K562 (cell line): ENCODE data around the gene SHISA4. TPM values are rescaled to one million over a fixed set of nuclear protein-coding genes. Genes with fewer than 3 reads are reported as not detected.

Source experiments
- ATAC-seq: fragments of 200-7000 bp; cut with Tn5 transposase; 3 replicates; pipeline ENCODE4 v1.9.1; 2020; ENCODE audit warnings: moderate library complexity
- BruUV-seq: library from RNA; stranded (reverse); fragments of 400-500 nt; replicated peaks from 2 replicates; lab custom pipeline; 2021; lab: Mats Ljungman, UMichigan
- CTCF ChIA-PET: fragments of 300-600 bp; formaldehyde crosslinking; extraction: SDS; loops from one replicate; lab custom pipeline; 2021; ENCODE audit warnings: low intra/inter-chr PET ratio; lab: Yijun Ruan, JAX
- POLR2A ChIA-PET: fragments of 300-600, 350-650 bp; sonication (Branson Sonifier 250); formaldehyde crosslinking; extraction: SDS; loops from one replicate; lab custom pipeline; 2021; ENCODE audit warnings: antibody characterized with exemption, inconsistent platforms; lab: Yijun Ruan, JAX
- DNase-seq, 4 experiments: peaks; one replicate each; pipeline versions ENCODE4 v3.0.0 to v3.0.0-alpha.2; 2011 to 2018; ENCODE audit warnings: low spot score in 3 of 4, mixed read lengths in 3 of 4; ENCODE audit errors: extremely low read depth in 1 of 4
- FAIRE-seq: peaks from 2 replicates; lab custom pipeline; 2011; peaks lifted over from hg19 to GRCh38; lab: Jason Lieb, UNC
- H2AFZ ChIP-seq: 2 replicates; pipeline ENCODE4 v1.6.0; 2011; ENCODE audit warnings: low read depth, low read length, control low read depth, inconsistent platforms
- H3K27ac ChIP-seq: fragments of 200-600 bp; 3 replicates; pipeline ENCODE4 v1.8.0; 2011; ENCODE audit warnings: low read depth, mild to moderate bottlenecking, control low read depth, inconsistent platforms, low read length, moderate library complexity, mixed read lengths; ENCODE audit errors: extremely low read depth
- H3K27me3 ChIP-seq, 2 experiments: fragments of 300-600 bp in 1 of 2; 2 replicates in 1 of 2; 3 replicates in 1 of 2; pipeline versions ENCODE4 v1.6.0 to v1.8.0; 2011; ENCODE audit warnings: inconsistent platforms in 2 of 2, low read length in 2 of 2, mild to moderate bottlenecking in 1 of 2, mixed read lengths in 1 of 2, moderate library complexity in 1 of 2; ENCODE audit not compliant: control insufficient read depth in 2 of 2, insufficient read depth in 2 of 2
- H3K36me3 ChIP-seq: fragments of 300-600 bp; 3 replicates; pipeline ENCODE4 v1.8.0; 2011; ENCODE audit warnings: mild to moderate bottlenecking, low read length, inconsistent platforms; ENCODE audit not compliant: control insufficient read depth, insufficient read depth
- H3K4me1 ChIP-seq, 2 experiments: fragments of 200-600 bp in 1 of 2; replicated peaks in 1 of 2; 2 replicates in 1 of 2; 3 replicates in 1 of 2; pipeline versions ENCODE4 v1.5.1 to v1.8.0; 2011; ENCODE audit warnings: inconsistent platforms in 2 of 2, low read length in 2 of 2, mild to moderate bottlenecking in 1 of 2, mixed read lengths in 1 of 2, moderate library complexity in 1 of 2; ENCODE audit not compliant: control insufficient read depth in 2 of 2, insufficient read depth in 2 of 2
- H3K4me2 ChIP-seq: 2 replicates; pipeline ENCODE4 v1.6.1; 2011; ENCODE audit warnings: low read length, control low read depth, inconsistent platforms, mixed read lengths; ENCODE audit not compliant: insufficient read depth
- H3K4me3 ChIP-seq: fragments of 200-600 bp; sonication (generic), shearing (Covaris generic); 2 replicates; pipeline ENCODE4 v1.5.1; 2016; ENCODE audit warnings: control low read depth, inconsistent platforms
- H3K79me2 ChIP-seq: fragments of 200-600 bp; 3 replicates; pipeline ENCODE4 v1.8.0; 2011; ENCODE audit warnings: low read length, inconsistent platforms; ENCODE audit not compliant: control insufficient read depth, insufficient read depth
- H3K9ac ChIP-seq, 2 experiments: 2 replicates each; pipeline versions ENCODE4 v1.6.0 to v1.6.1; 2011; ENCODE audit warnings: low read depth in 2 of 2, low read length in 2 of 2, control low read depth in 1 of 2, inconsistent platforms in 1 of 2, mild to moderate bottlenecking in 1 of 2, mixed read lengths in 1 of 2; ENCODE audit not compliant: insufficient read depth in 1 of 2
- H3K9me1 ChIP-seq: one replicate; pipeline ENCODE4 v1.6.0; 2011; ENCODE audit warnings: inconsistent platforms, mild to moderate bottlenecking, low read length, moderate library complexity; ENCODE audit not compliant: control insufficient read depth, insufficient read depth
- H3K9me3 ChIP-seq: replicated peaks from 2 replicates; pipeline ENCODE4 v1.5.1; 2011; ENCODE audit warnings: low read depth, low read length, inconsistent platforms; ENCODE audit not compliant: control insufficient read depth, insufficient read depth
- H4K20me1 ChIP-seq: replicated peaks from 2 replicates; pipeline ENCODE4 v1.6.1; 2011; ENCODE audit warnings: low read length, inconsistent platforms, mixed read lengths; ENCODE audit not compliant: control insufficient read depth, insufficient read depth
- ADNP ChIP-seq: fragments of 200-800 bp; sonication (Bioruptor generic); IDR thresholded peaks from 2 replicates; pipeline ENCODE4 v1.6.1; 2016; ENCODE audit warnings: missing genetic modification characterization, missing compliant biosample characterization
- BACH1 ChIP-seq: fragments of 200-800 bp; sonication (Bioruptor generic); IDR thresholded peaks from 2 replicates; pipeline ENCODE4 v1.6.1; 2016; ENCODE audit warnings: missing genetic modification characterization, missing compliant biosample characterization
- CBX8 ChIP-seq: fragments of 200-600 bp; sonication (generic); IDR thresholded peaks from 2 replicates; pipeline ENCODE4 v1.6.1; 2012; ENCODE audit warnings: borderline replicate concordance, mixed run types, low read depth, mild to moderate bottlenecking, moderate library complexity, mixed read lengths, low read length, control low read depth, inconsistent platforms; ENCODE audit not compliant: poor library complexity, severe bottlenecking; ENCODE audit errors: extremely low read depth
- FOSL1 ChIP-seq: fragments of 200-800 bp; sonication (Bioruptor generic); conservative IDR thresholded peaks from 2 replicates; pipeline ENCODE4 v1.6.1; 2016; ENCODE audit warnings: missing genetic modification characterization, missing compliant biosample characterization
- FOXO4 ChIP-seq: fragments of 450-650 bp; formaldehyde crosslinking; IDR thresholded peaks from 2 replicates; pipeline ENCODE4 v1.4.0; 2020; ENCODE audit warnings: mild to moderate bottlenecking, moderate library complexity
- KDM1A ChIP-seq, 2 experiments: fragments of 450-650 bp; IDR thresholded peaks; 2 replicates each; pipeline ENCODE4 v1.6.1; 2016; ENCODE audit warnings: mild to moderate bottlenecking in 2 of 2
- MAX ChIP-seq: sonication (generic); formaldehyde crosslinking; IDR thresholded peaks from 2 replicates; pipeline ENCODE4 v1.9.0; 2022; ENCODE audit warnings: mild to moderate bottlenecking, missing genetic modification reagents
- PCBP1 ChIP-seq: fragments of 200-400 bp; formaldehyde crosslinking; IDR thresholded peaks from 2 replicates; pipeline ENCODE4 v1.6.1; 2018; ENCODE audit warnings: mild to moderate bottlenecking, low read depth, low read length; ENCODE audit not compliant: poor library complexity, severe bottlenecking
- POLR2G ChIP-seq: fragments of 200-400 bp; formaldehyde crosslinking; IDR thresholded peaks from 2 replicates; pipeline ENCODE4 v1.6.1; 2017; ENCODE audit warnings: low read depth, mild to moderate bottlenecking, antibody characterized with exemption, low read length, moderate library complexity
- PRMT5 ChIP-seq: sonication (generic); formaldehyde crosslinking; IDR thresholded peaks from 2 replicates; pipeline ENCODE4 v1.5.0; 2020; ENCODE audit warnings: missing genetic modification reagents
- RBM25 ChIP-seq: fragments of 200-400 bp; formaldehyde crosslinking; IDR thresholded peaks from 2 replicates; pipeline ENCODE4 v1.6.1; 2018; ENCODE audit warnings: low read length, low read depth, moderate library complexity; ENCODE audit not compliant: severe bottlenecking
- RCOR1 ChIP-seq, 2 experiments: IDR thresholded peaks; 2 replicates each; pipeline ENCODE4 v1.6.1; 2012; ENCODE audit warnings: low read depth in 2 of 2, low read length in 2 of 2, borderline replicate concordance in 1 of 2, improper control_type of control experiment in 1 of 2
- SMAD4 ChIP-seq: fragments of 250-450 bp; sonication (Bioruptor Pico); conservative IDR thresholded peaks from 2 replicates; pipeline ENCODE4 v1.8.0; 2021; ENCODE audit warnings: inconsistent platforms, mild to moderate bottlenecking, moderate library complexity
- TBL1XR1 ChIP-seq, 2 experiments: IDR thresholded peaks; 2 replicates each; pipeline ENCODE4 v1.6.1; 2012; ENCODE audit warnings: improper control_type of control experiment in 2 of 2, low read length in 2 of 2, mild to moderate bottlenecking in 1 of 2
- ZNF197 ChIP-seq: fragments of 200-800 bp; sonication (Bioruptor generic); IDR thresholded peaks from 2 replicates; pipeline ENCODE4 v1.6.1; 2016; ENCODE audit warnings: low read depth, missing genetic modification characterization, missing compliant biosample characterization
- ZNF217 ChIP-seq: sonication (generic); formaldehyde crosslinking; IDR thresholded peaks from 2 replicates; pipeline ENCODE4 v1.8.0; 2022; ENCODE audit warnings: mild to moderate bottlenecking, missing genetic modification reagents
- ZNF639 ChIP-seq, 2 experiments: fragments of 200-800 bp in 1 of 2; sonication (Bioruptor generic) in 1 of 2; sonication (generic) in 1 of 2; formaldehyde crosslinking in 1 of 2; IDR thresholded peaks in 1 of 2; conservative IDR thresholded peaks in 1 of 2; 2 replicates each; pipeline versions ENCODE4 v1.5.0 to v1.6.1; 2016 to 2020; ENCODE audit warnings: missing compliant biosample characterization in 1 of 2, missing genetic modification characterization in 1 of 2, missing genetic modification reagents in 1 of 2
- WGBS: fragments of 100-300 bp; shearing (Covaris generic); methylation state at CpG from one replicate; pipeline ENCODE4 v1.1.6; 2016; ENCODE audit warnings: low coverage, mixed read lengths; ENCODE audit not compliant: insufficient coverage; ENCODE audit errors: missing lambda C conversion rate; 5-methylcytosine and 5-hydroxymethylcytosine counted together
- in situ Hi-C: fragments of 300-500 bp; cut with MboI; formaldehyde crosslinking; loops from 4 replicates; pipeline ENCODE4 v1.15.0; 2018; ENCODE audit warnings: inconsistent platforms, mixed read lengths
- intact Hi-C: fragments of 100-400 bp; cut with micrococcal nuclease; formaldehyde crosslinking; loops from 2 replicates; pipeline ENCODE4 v1.14.2; 2022
- polyA plus RNA-seq, 8 experiments: library from polyadenylated mRNA; depleted of rRNA in 4 of 8; stranded (reverse) in 5 of 8; unstranded in 3 of 8; fragments of >200 nt; fragmentation: Nextera tagmentation in 2 of 8; fragmentation: Illumina TruSeq in 1 of 8; extraction: Ambion mirVana in 2 of 8; extraction: Trizol in 1 of 8; gene quantifications; 2 replicates each; pipeline versions ENCODE4 v1.2.1 to v1.2.3, GENCODE V29; 2011 to 2014; ENCODE audit warnings: inconsistent platforms in 1 of 8, missing spikeins in 1 of 8
- total RNA-seq, 7 experiments: library from RNA; depleted of rRNA in 6 of 7; stranded (reverse); fragments of >200 nt in 6 of 7; fragmentation: Illumina TruSeq in 2 of 7; extraction: Trizol in 2 of 7; gene quantifications; 2 replicates each; pipeline versions ENCODE4 v1.2.1 to v1.2.3, GENCODE V29; 2011 to 2021; ENCODE audit warnings: low replicate concordance in 1 of 7

The SHISA4 gene
- total and polyA plus RNA-seq, 9 of the 15 experiments (the other 6 are each of a cell fraction or from before 2014, with no cell fraction given), result 0.15 to 0.95 (median 0.68) TPM; not detected in 2

- CTCF ChIA-PET, result interaction anchor here (0.6 kb wide), 1 partner anchor 10 kb away, joined by 5 read pairs; no protein-coding TSS in a partner anchor
- no peak for ATAC-seq
- intact Hi-C loops, result no loop called here
- TF ChIP-seq RCOR1 (IDR thresholded peaks at IDR 0.05; ENCODE audit: borderline replicate concordance in 1 of 2, low read depth in 2 of 2, low read length in 2 of 2) (peak in 1 of 2 experiments; percentile 48; a peak in 1 of 4 replicates), ADNP (tag) (peak; percentile 45; the same call in 1 of the 2 replicates), MAX (CRISPR knock-in tag) (no peak), PCBP1 (no peak), ZNF639 (CRISPR knock-in tag; conservative IDR thresholded peaks at IDR 0.05 in 1 of 2, IDR thresholded peaks at IDR 0.05 in 1 of 2) (no peak), FOXO4 (CRISPR knock-in tag) (no peak), PRMT5 (CRISPR knock-in tag) (no peak), POLR2G (no peak), BACH1 (no peak), ZNF217 (CRISPR knock-in tag) (no peak), SMAD4 (0 out of 2 replicates have a peak, but pooled peaks have one; percentile 18), ZNF197 (no peak), RBM25 (peak; percentile 67), TBL1XR1 (IDR thresholded peaks at IDR 0.05; ENCODE audit: low read length in 2 of 2) (no peak), FOSL1 (peak; percentile 6; the same call in 1 of the 2 replicates), CBX8 (no peak), KDM1A (IDR thresholded peaks at IDR 0.05) (peak; percentile 60 to 66; a peak in 3 of 4 replicates)
Measured at GRCh38 chr1:201886103-201886885, 2.4 kb upstream of the SHISA4 start.

More at GRCh38 chr1:201886103-201886885, 2.4 kb upstream of the SHISA4 start:
- Histone ChIP-seq H3K9ac (peak overlapping the region; percentile 3 to 21; a peak in 2 of 4 replicates), H4K20me1 (no peaks in the 10 kb centered on the region), H3K9me3 (no peaks in the 10 kb centered on the region), H3K4me2 (no peak overlapping the region), H3K79me2 (no peaks in the 10 kb centered on the region), H2AFZ (peak overlapping the region; percentile 16; the same call in 1 of the 2 replicates), H3K4me3 (no peak overlapping the region), H3K36me3 (no peaks in the 10 kb centered on the region), H3K9me1 (no peaks in the 10 kb centered on the region), H3K27ac (no peak overlapping the region; the same call in 2 of the 3 replicates), H3K27me3 (0 out of 5 replicates have a peak, but pooled peaks cover 0 to 4% of the 10 kb centered on the region in 2 experiments), H3K4me1 (peaks cover 48 to 55% of the 10 kb centered on the region in 2 experiments)
- FAIRE-seq, result no peak
- DNase-seq, result peak in 2 of 4 experiments; percentile 29
- WGBS, result 45% methylated on average over 9 of the region's 9 CpGs
- no TSS peak for BruUV-seq
- POLR2A ChIA-PET, result interaction anchor here (0.6 to 2.0 kb wide), 14 partner anchors 9 to 119 kb away, joined by 3 to 12 read pairs (median 4); partner anchors contain the start of gene RNPEP
- in situ Hi-C loops, result no loop called here
